Mesenteric fat pad (tissue), 1 donor: ENCODE measurements around the gene SMCO2. TPM values are rescaled to one million over a fixed set of nuclear protein-coding genes. Genes with fewer than 3 reads are reported as not detected.

Experiments used
- DNase-seq: peaks from one replicate; pipeline ENCODE4 v3.0.0-alpha.2; 2020; ENCODE audit warnings: low spot score
- total RNA-seq: library from RNA; stranded (reverse); fragmentation: NEBNext Ultra II Directional; extraction: Animal tissue kit (Norgen Biotek cat#: 25700); gene quantifications from one replicate; pipeline ENCODE4 v1.2.1, GENCODE V29; 2021
- donor health status: DM: yes; HTN: yes; CAD: no.

Gene SMCO2
- total RNA-seq, 1 donor from 2014 or later = not detected

- no peak for DNase-seq
Measured at GRCh38 chr12:27549801-27550652, 103.5 kb downstream of the SMCO2 start.

DNA sequence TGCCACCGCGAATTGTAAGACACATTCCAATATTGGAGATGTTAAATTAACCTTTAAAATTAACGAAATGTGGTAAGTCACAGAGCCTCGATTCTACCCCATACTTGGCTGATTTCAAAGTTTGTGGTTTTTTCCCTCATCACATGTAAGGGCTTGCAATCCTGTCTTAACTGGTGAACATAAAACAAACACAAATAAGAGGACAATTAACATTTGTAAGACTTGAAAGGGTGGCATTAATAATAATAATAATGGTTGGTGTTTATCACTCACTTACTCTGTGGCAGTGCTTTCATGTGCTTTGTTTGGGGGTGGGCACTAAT is 104.1 kb downstream of the SMCO2 start:
- DNase-seq = no peak

DNA sequence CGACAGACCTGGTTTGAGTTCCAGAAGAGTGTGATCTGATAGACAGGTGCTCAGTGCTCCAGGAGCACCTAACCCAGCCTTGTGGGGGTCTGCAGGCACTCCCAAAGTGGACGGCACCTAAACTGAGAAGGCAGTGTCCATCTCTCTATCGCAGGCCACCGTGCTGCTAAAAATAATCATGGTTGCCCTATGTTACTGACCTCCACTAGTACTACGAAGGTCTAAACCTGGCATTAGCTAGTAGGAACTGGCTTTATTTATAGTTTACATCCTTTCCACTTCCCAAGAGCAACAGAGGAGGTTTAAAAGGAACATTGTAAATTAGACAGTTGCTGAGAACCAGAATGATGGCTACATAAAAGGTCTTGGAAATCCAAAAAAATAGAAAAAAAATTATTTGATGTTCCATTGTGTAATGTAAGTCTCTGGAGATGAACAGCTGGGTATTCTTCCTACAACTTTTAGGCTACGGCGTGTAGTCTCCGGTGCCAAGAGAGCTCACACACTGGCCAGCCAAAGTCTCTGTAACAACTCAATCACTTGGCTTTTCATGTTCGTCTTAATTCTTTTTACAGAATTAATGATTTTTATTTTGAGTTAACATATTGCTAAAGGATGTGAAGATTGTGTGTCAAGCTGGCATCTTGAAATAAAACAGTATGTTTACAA is 104.8 kb downstream of the SMCO2 start:
- DNase-seq = no peak

Other genes with a start within 250 kb of the SMCO2 start
- gene STK38L, start 202.4 kb upstream of the SMCO2 start, total RNA-seq = 76.0 TPM
- 3.2 TPM for gene BMAL2, start 113.9 kb upstream of the SMCO2 start, total RNA-seq
- gene PPFIBP1, start 77.5 kb downstream of the SMCO2 start, total RNA-seq = 76.9 TPM
- 2.3 TPM for gene REP15, start 249.7 kb downstream of the SMCO2 start, total RNA-seq